Measurements from ENCODE around the gene MYOG. TPM values are rescaled to one million over a fixed set of nuclear protein-coding genes. Genes with fewer than 3 reads are reported as not detected.

Gene MYOG
- total and polyA plus RNA-seq, 10 of the 15 experiments (the other 5 are each of a cell fraction or from before 2014, with no cell fraction given), result not detected

DNA sequence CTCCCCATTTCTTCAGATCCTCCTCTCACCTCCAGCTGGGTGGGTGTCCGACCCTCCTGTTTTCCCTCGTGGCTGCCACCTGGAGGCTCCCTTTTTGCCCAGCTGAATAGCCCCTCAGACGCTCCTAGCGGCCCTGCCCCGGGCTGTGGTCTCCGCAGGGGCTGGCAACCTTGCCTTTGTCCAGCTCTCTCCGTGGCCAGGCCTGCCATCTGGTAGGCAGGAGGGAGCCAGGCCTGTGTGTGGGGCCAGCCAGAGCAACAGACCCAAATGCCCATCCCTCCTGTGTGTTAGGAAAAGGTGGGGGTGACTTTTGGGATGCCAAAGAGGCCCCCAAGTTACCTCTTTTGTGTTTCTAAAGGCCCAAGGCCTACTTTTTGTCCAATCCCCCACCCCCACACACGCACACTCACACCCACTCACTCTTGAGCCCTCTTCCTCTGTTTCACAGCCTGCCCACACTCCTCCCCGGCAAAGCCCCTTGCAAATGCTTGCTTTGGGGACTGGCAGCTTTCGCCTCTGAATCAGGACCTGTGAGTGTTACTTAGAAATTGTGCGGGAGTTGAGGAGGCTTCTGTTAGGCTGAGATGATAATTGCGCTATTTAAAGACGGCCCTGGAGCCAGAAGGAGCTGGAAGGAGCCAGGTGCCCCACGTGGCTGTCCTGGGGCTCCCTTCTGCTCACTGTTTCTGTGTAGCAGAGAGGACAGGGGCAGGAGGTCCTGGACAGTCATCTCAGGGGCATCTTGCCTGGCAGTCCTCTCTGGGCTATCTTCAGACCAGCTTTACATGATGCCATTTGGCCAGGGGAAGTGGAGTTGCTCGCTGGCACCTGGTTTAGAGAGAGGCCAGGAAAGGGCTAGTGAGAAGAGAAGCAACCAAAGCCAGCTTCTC, 50.5 kb downstream of the MYOG start:
- POLR2A ChIA-PET, result interaction anchor here (1.4 to 1.7 kb wide), 2 partner anchors 8 to 13 kb away, joined by 5 to 8 read pairs; no protein-coding TSS in a partner anchor
- H3K9ac ChIP-seq (ENCODE audit: control insufficient read depth, insufficient read depth, low read length), result no peak overlapping the region
- in situ Hi-C loops (cut with MboI), result loop anchor here (5.0 kb wide), 1 partner anchor 182 kb away; no protein-coding TSS in a partner anchor
- ATAC-seq (no peak), DNase-seq (ENCODE audit: low read depth, low spot score) (no peak), FAIRE-seq (no peak)
- H2AFZ ChIP-seq (ENCODE audit: control insufficient read depth, low read depth, low read length), result no peak overlapping the region
- no peak overlapping the region for H3K4me3 ChIP-seq
- intact Hi-C loops (cut with micrococcal nuclease; ENCODE audit: unreplicated experiment), result loop anchor here (10.0 kb wide), 1 partner anchor 299 kb away; no protein-coding TSS in a partner anchor
- peaks cover 11% of the 10 kb centered on the region for H3K4me1 ChIP-seq (ENCODE audit: control insufficient read depth, insufficient read depth, low read length)
- TF ChIP-seq TCF7 (IDR thresholded peaks at IDR 0.05; ENCODE audit: borderline replicate concordance) (no peak), SPI1 (IDR thresholded peaks at IDR 0.05; ENCODE audit: borderline replicate concordance, insufficient read depth, low read depth, low read length) (no peak), EGR1 (IDR thresholded peaks at IDR 0.05; ENCODE audit: borderline replicate concordance in 1 of 2, low read depth in 2 of 2, low read length in 2 of 2) (peak in 1 of 2 experiments; percentile 31; a peak in 1 of 3 replicates)
- RAD21 ChIA-PET (ENCODE audit: unreplicated experiment), result interaction anchor here (0.7 to 1.1 kb wide), 4 partner anchors 10 to 376 kb away, joined by 3 read pairs; no protein-coding TSS in a partner anchor
- H3K36me3 ChIP-seq (ENCODE audit: control insufficient read depth in 2 of 2, insufficient read depth in 2 of 2, low read length in 1 of 2), result no peaks in the 10 kb centered on the region; a peak in 1 of 4 replicates
- no peaks in the 10 kb centered on the region for H3K79me2 ChIP-seq (ENCODE audit: control insufficient read depth, insufficient read depth, low read length)
- H3K4me2 ChIP-seq (ENCODE audit: control insufficient read depth, insufficient read depth), result no peak overlapping the region
- no peaks in the 10 kb centered on the region for H3K27me3 ChIP-seq (replicated peaks in 1 of 2; ENCODE audit: control insufficient read depth in 2 of 2, insufficient read depth in 2 of 2, low read length in 1 of 2)
- SMC1A ChIA-PET (ENCODE audit: uncharacterized antibody, unreplicated experiment), result interaction anchor here (1.0 to 1.1 kb wide), 2 partner anchors 9 to 232 kb away, joined by 3 read pairs; partner anchors contain the start of gene PPFIA4
- WGBS (ENCODE audit: insufficient coverage, insufficient replicate concordance, low lambda C conversion rate, missing lambda C conversion rate), result 40% methylated on average over 15 of the region's 15 CpGs
- no TSS peak for BruUV-seq (replicated peaks)
- no peaks in the 10 kb centered on the region for H3K9me3 ChIP-seq (replicated peaks; ENCODE audit: control insufficient read depth, insufficient read depth, low read length)
- CTCF ChIA-PET, result interaction anchor here (0.5 to 9.7 kb wide), 9 partner anchors 28 to 275 kb away, joined by 3 to 127 read pairs (median 5); partner anchors contain the start of gene TMEM183A
- H4K20me1 ChIP-seq (ENCODE audit: control insufficient read depth, insufficient read depth), result peaks cover 6% of the 10 kb centered on the region
- no peak overlapping the region for H3K27ac ChIP-seq (ENCODE audit: control insufficient read depth, insufficient read depth)
